DOHH2 (cell line): ENCODE measurements around the gene PCDHGB6.

ENCODE experiments used
- H3F3A ChIP-seq: fragments of 200-600 bp; sonication (generic), shearing (Covaris generic); 2 replicates; pipeline ENCODE4 v1.6.0; 2016; ENCODE audit warnings: antibody characterized with exemption, mild to moderate bottlenecking; ENCODE audit not compliant: control insufficient read depth, insufficient read depth
- H3K27ac ChIP-seq: fragments of 200-600 bp; sonication (generic); 2 replicates; pipeline ENCODE4 v1.5.1; 2014; ENCODE audit warnings: low read depth, mild to moderate bottlenecking, low read length, moderate library complexity
- H3K27me3 ChIP-seq: fragments of 200-600 bp; sonication (generic); 2 replicates; pipeline ENCODE4 v1.6.1; 2014; ENCODE audit warnings: mild to moderate bottlenecking, low read length, mixed read lengths; ENCODE audit not compliant: control insufficient read depth
- H3K36me3 ChIP-seq: fragments of 200-600 bp; sonication (generic); 2 replicates; pipeline ENCODE4 v1.6.1; 2014; ENCODE audit warnings: mild to moderate bottlenecking, low read length, moderate library complexity, mixed read lengths; ENCODE audit not compliant: control insufficient read depth
- H3K4me1 ChIP-seq: fragments of 200-600 bp; sonication (generic); 2 replicates; pipeline ENCODE4 v1.6.1; 2014; ENCODE audit warnings: mild to moderate bottlenecking, low read length, mixed read lengths; ENCODE audit not compliant: control insufficient read depth
- H3K4me2 ChIP-seq: fragments of 200-600 bp; sonication (generic); 2 replicates; pipeline ENCODE4 v1.6.0; 2014; ENCODE audit warnings: mild to moderate bottlenecking, low read length, moderate library complexity
- H3K4me3 ChIP-seq: fragments of 200-600 bp; sonication (generic); 2 replicates; pipeline ENCODE4 v1.5.1; 2014; ENCODE audit warnings: mild to moderate bottlenecking, low read length, mixed read lengths
- H3K79me2 ChIP-seq: fragments of 200-600 bp; sonication (generic); 2 replicates; pipeline ENCODE4 v1.6.1; 2014; ENCODE audit warnings: mild to moderate bottlenecking, low read length, mixed read lengths; ENCODE audit not compliant: control insufficient read depth
- H3K9me2 ChIP-seq: fragments of 200-600 bp; sonication (generic); replicated peaks from 2 replicates; pipeline ENCODE4 v1.6.1; 2014; ENCODE audit warnings: mild to moderate bottlenecking, low read length, mixed read lengths; ENCODE audit not compliant: control insufficient read depth
- H3K9me3 ChIP-seq: fragments of 200-600 bp; sonication (generic); 2 replicates; pipeline ENCODE4 v1.6.1; 2014; ENCODE audit warnings: antibody characterized with exemption, low read length, mixed read lengths; ENCODE audit not compliant: control insufficient read depth, insufficient read depth
- H4K20me1 ChIP-seq: fragments of 200-600 bp; sonication (generic); 2 replicates; pipeline ENCODE4 v1.6.0; 2014; ENCODE audit warnings: low read depth, mild to moderate bottlenecking, antibody characterized with exemption, low read length, moderate library complexity; ENCODE audit not compliant: control insufficient read depth, insufficient read depth
- CTCF ChIP-seq: fragments of 200-600 bp; sonication (generic); IDR thresholded peaks from one replicate; pipeline ENCODE4 v1.5.1; 2014; ENCODE audit warnings: antibody characterized with exemption, mild to moderate bottlenecking, low read depth, low read length; ENCODE audit not compliant: poor library complexity, severe bottlenecking
- EZH2phosphoT487 ChIP-seq: fragments of 200-600 bp; sonication (generic); IDR thresholded peaks from 2 replicates; pipeline ENCODE4 v1.6.1; 2017; ENCODE audit warnings: borderline replicate concordance, mild to moderate bottlenecking, antibody characterized with exemption, low read length, moderate library complexity, mixed read lengths

Gene PCDHGB6

GRCh38 chr5:141421489-141421855 is 13.7 kb downstream of the PCDHGB6 start:
- Histone ChIP-seq H3K79me2 (no peaks in the 10 kb centered on the region), H3K4me3 (peak overlapping the region; percentile 64), H3K27me3 (no peaks in the 10 kb centered on the region), H3K4me2 (peak overlapping the region; percentile 58), H3K9me2 (no peaks in the 10 kb centered on the region), H3K36me3 (peaks cover 4% of the 10 kb centered on the region; the same call in 1 of the 2 replicates), H3F3A (no peaks in the 10 kb centered on the region; the same call in 1 of the 2 replicates), H4K20me1 (no peaks in the 10 kb centered on the region), H3K9me3 (peaks cover 43% of the 10 kb centered on the region; the same call in 1 of the 2 replicates), H3K27ac (no peak overlapping the region), H3K4me1 (0 out of 2 replicates have a peak, but pooled peaks cover 3% of the 10 kb centered on the region)
- TF ChIP-seq EZH2phosphoT487 (no peak), CTCF (no peak)

GRCh38 chr5:141422742-141423291 is 15.0 kb downstream of the PCDHGB6 start:
- H3K27ac ChIP-seq = no peak overlapping the region
- H3F3A ChIP-seq = no peaks in the 10 kb centered on the region; the same call in 1 of the 2 replicates
- H3K4me3 ChIP-seq = no peak overlapping the region
- TF ChIP-seq EZH2phosphoT487 (no peak), CTCF (no peak)
- no peaks in the 10 kb centered on the region for H3K79me2 ChIP-seq
- 0 out of 2 replicates have a peak, but pooled peaks cover 3% of the 10 kb centered on the region for H3K4me1 ChIP-seq
- no peaks in the 10 kb centered on the region for H4K20me1 ChIP-seq
- no peak overlapping the region for H3K4me2 ChIP-seq
- peaks cover 42% of the 10 kb centered on the region; the same call in 1 of the 2 replicates for H3K9me3 ChIP-seq
- H3K36me3 ChIP-seq = peaks cover 11% of the 10 kb centered on the region; the same call in 1 of the 2 replicates
- no peaks in the 10 kb centered on the region for H3K27me3 ChIP-seq
- H3K9me2 ChIP-seq = no peaks in the 10 kb centered on the region

GRCh38 chr5:141427783-141428426 is 20.1 kb downstream of the PCDHGB6 start:
- no peaks in the 10 kb centered on the region for H3K79me2 ChIP-seq
- H3K4me1 ChIP-seq = 0 out of 2 replicates have a peak, but pooled peaks cover 3% of the 10 kb centered on the region
- H3K36me3 ChIP-seq = peaks cover 24% of the 10 kb centered on the region
- H3K27me3 ChIP-seq = no peaks in the 10 kb centered on the region
- no peak overlapping the region for H3K4me3 ChIP-seq
- no peaks in the 10 kb centered on the region for H4K20me1 ChIP-seq
- TF ChIP-seq EZH2phosphoT487 = no peak
- TF ChIP-seq CTCF = no peak
- no peaks in the 10 kb centered on the region for H3K9me2 ChIP-seq
- peaks cover 6% of the 10 kb centered on the region; the same call in 1 of the 2 replicates for H3F3A ChIP-seq
- H3K4me2 ChIP-seq = no peak overlapping the region
- H3K27ac ChIP-seq = no peak overlapping the region
- H3K9me3 ChIP-seq = peaks cover 19% of the 10 kb centered on the region
